NCI-H345 (cell line): ENCODE results near the gene SALL2.
A peak's percentile ranks its signal among the peaks of the same experiment; 100 is the strongest.
"Not testable (repeated sequence)": the region's sequence is repeated elsewhere in the genome, so short reads cannot be mapped to it uniquely, and the experiment has no call there.

Source experiments
- DNase-seq: peaks from one replicate; lab custom pipeline; 2025; lab: John Stamatoyannopoulos, UW

Gene SALL2

DNA sequence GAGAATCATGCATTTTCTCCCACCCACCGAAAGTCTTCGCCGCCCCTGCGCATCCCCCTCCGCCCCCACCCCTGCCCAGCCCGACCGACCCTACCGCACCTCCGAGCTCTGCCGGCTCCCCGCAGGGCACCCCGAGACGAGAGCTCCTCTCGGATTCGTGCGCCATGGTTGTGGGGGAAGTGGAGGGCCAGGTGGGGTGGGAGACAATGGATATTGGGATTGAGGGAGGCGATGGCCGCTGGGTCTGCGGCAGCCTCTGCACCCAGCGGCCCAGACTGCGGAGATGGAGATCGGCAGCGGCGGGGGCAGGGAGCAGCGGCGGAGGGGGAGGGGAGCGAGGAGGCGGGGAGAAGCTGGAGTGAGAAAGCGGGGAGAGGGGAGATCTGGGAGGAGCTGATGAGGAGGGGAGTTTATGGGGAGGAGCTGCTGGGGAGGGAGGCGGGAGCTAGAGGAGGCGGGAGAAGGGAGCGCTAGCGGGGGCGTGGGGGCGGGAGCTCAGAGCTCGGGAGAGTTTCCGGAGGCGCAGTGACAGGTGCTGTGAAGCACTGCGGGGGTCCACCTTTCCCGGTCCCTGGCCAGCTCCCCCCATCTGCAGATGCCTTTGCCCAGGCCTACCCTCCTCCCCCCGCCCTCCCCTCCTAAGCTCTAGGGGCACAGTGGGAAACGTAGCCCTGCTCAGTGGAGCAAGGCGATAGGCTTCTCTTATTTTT, at the start of gene SALL2:
TSS of gene SALL2 (minus strand) at position 385 of the 710 bp plus-strand sequence. CDS start at position 166, 219 bp downstream.
- DNase-seq, result peak; percentile 96

- DNase-seq, result no peak
Observed at GRCh38 chr14:21575661-21576060, 49.5 kb upstream of the SALL2 start.

GRCh38 chr14:21572604-21573003, 46.5 kb upstream of the SALL2 start:
- DNase-seq, result no peak

DNA sequence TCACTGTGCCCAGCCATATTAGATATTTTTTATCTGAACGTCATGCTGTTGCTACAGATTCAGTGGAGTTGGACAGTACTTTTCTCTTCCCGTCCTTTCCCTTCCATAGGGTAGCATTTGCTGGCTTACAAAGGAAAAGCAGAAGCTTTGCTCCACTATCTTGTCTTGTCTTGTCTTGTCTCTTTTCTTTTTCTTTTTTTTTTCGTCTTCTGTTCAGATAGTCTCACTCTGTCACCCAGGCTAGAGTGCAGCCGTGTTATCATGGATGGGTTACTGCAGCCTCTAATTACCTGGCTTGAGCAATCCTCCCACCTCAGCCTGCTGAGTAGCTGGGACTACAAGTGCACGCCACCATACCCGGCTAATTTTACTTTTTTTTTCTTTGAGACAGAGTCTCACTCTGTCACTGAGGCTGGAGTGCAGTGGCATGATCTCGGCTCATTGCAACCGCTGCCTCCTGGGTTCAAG, 32.6 kb upstream of the SALL2 start:
- DNase-seq, result no peak

- DNase-seq, result peak; percentile 88
Observed at GRCh38 chr14:21557084-21557901, 31.1 kb upstream of the SALL2 start.

DNA sequence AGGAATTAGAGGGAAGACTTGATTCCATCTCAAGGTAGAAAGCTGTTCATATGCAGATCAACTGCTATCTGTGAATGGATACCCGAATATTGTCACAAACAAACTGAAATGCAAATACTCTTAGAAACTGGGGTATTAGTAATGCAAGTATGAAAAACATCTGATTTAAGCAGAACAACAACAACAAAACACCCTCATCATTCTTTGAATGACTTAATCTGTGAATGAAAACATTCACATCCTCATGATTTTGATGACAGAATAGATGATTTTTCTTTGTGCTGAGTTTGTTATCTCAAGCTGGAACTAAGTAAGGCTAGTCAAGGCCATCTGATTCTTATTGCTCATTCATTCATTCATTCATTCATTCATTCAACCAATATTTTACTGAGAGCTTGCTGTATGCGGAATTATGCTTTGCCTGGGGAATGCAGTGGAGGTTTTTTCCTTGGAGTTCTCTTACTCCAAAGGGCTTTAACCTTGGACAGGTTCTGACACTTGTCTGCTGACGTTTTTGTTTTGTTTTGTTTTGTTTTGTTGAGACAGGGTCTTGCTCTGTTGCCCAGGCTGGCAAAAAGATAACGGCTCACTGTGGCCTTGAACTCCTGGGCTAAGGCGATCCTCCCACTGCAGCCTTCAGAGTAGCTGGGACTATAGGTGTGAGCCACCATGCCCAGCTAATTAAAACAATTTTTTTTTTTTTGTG, 30.4 kb upstream of the SALL2 start:
- no peak for DNase-seq

DNA sequence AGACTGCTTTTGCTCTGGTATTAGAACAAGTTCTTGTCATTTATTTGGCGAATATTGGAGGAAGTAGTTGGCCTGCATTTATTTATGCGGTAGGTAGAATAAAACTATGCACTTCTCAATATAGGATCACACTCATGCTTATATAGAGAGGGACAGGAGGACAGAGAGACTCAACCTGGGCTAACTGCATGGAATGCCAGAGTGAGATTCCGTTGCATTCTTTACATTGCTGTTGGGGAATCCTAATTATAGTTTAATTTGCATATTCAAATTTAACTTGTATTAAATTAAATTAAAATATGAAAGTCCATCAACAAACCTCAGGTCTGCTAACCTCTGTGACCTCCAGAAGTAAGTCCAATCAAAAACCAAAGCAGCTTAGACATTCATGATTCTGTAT, 27.1 kb upstream of the SALL2 start:
- DNase-seq, result no peak

DNA sequence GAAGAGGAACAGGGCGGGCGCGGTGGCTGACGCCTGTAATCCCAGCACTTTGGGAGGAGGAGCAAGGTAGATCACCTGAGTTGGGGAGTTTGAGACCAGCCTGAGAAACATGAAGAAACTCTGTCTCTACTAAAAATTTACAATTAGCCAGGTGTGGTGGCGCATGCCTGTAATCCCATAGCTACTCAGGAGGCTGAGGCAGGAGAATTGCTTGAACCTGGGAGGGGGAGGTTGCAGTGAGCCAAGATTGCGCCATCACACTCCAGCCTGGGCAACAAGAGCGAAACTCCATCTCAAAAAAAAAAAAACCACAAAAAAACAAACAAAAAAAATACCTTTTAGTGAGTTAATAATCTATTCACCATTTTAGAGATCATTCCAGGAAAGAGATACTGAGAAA, 18.4 kb upstream of the SALL2 start:
- not testable (repeated sequence) for DNase-seq

DNA sequence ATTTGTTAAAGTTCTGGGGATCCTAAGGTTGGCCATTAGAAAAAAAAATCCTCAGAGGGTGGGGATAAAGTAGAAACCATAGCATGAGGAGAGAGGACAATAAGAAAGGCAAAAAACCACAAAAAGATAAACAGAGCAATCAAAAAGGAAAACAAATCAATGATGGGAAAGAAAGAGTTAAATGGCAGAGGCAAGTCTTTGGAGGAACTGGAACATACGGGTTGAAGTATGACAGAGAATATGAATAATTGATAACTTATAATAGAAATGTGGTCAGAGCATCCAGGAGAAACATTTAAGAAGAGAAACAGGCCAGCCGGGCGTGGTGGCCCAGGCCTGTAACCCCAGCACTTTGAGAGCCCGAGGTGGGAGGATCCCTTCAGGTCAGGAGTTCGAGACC, 17.8 kb upstream of the SALL2 start:
- no peak for DNase-seq

DNA sequence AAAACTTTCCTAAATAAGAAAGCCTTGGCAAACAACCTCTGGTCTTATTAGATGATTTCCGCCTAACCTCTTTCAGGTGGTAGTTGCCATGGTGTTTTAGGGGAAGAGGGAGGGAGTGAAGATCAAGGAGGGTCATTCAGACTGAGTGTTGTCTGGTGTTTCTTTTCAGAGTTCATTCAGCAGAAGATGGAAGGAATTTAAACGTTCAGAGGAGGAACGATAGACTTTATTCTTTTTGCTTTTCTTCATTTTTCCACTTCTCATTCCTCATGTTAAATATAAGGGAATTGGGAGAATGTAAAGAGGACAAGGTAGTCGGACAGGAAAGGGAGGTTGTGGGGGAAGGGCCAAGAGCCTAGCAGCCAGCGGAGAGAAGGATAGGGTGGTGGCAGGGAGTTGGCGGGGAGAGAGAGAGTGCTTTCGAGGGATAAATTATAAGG, 17.4 kb upstream of the SALL2 start:
- DNase-seq, result no peak

DNA sequence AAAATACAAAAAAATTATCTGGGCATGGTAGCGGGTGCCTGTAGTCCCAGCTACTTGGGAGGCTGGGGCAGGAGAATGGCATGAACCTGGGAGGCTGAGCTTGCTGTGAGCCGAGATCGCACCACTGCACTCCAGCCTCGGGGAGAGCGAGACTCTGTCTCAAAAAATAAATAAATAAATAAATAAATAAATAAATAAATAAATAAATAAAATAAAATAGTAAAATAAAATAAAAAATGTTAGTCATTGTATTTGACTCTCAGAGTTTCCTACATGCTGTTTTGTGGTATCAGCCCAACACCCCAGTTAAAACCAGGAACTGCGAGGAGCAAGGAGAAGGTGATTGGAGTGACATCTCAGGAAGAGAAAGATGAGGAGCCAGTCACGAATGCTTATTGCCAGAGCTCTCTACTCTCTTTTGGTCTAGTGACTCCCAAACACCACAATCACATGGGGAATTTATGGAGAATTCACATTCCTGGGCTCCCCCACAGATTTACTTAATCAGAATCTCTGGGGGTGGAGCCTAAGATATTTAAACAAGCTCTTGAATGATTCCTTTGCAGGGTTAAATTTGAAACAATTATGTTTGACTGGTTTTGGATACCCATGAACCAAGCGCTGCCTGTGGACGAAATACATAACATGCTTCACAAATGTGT, 15.4 kb upstream of the SALL2 start:
- DNase-seq, result no peak

GRCh38 chr14:21539189-21539940, 13.2 kb upstream of the SALL2 start:
- no peak for DNase-seq

- DNase-seq, result no peak
Observed at GRCh38 chr14:21537090-21537424, 10.9 kb upstream of the SALL2 start.

GRCh38 chr14:21536418-21537089, 10.4 kb upstream of the SALL2 start:
- no peak for DNase-seq

DNA sequence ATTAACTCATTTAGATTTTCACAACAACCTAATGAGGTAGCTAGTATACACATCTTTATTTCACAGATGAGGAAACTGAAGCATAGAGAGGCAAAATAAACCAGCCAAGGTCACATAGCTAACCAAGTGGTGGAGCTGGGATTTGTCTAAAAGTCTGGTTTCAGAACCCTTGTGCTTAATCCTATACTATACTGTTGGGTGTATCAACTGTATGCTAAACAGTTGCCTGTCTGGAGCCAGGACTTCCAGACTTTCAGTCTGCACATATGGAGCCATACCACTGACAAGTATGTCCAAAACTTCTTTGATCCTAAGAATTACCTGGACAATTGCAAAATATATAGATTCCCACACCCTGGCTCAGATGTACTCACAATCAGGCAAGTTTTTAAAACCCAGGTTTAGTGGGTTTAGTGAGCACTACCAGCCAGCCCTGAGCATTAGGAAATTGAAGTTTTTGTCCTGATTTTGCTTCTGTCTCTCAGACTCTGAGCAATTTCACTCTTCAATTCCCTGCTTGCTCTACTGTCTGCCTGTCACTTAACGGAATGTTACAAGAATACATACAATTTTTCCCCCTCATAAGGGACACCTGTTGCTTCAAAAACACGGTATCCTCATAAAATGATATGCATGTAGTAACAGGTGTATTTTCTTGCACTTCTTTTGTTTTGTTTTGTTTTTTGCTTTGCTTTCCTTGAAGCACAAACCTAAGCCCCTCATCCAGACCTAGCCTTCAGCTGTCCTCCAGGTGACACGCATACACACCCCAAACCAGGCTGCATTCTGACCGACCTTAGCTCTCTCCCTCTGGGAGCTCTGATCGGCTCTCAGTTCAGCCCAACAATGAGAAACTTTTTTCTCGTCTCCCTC, 9.6 kb upstream of the SALL2 start:
- no peak for DNase-seq

DNA sequence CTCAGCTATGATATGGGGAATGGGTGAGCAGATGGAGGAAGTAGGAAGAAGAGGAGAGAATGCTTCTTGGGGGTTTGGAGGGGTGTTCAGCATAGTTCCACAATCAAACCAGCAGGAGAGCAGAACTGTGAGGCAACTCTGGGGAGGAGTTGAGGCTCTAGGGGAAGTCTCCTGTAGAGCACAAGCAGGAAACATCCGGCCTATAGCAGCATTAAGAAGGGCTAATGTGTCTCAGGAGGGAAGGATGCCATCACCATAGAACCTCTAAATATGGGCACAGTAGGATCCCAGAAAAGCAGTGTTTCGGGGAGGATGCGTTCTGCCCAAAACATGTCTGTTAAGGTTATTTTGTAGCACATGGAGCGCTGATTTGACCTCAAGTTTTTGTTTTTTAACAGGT, 8.4 kb upstream of the SALL2 start:
- no peak for DNase-seq

DNA sequence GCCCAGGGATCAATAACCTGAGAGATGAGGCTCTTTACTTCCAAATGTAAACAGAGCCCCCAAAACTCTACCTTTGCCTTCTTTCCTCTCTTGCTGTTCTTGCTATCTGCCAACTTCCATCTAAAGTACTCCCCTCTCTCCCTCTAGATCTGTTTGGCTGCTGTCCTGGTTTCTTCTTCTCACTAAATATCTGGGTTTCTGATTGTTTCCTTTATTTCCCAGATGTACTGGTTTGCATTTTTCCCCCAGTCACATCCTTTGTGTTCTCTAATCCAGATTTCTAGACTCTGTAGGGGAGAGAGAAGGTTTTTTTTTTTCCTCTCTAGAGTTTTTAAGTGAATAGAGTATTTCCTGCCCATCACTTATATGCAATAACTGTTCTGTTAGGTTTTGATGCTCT, 7.1 kb upstream of the SALL2 start:
- DNase-seq, result no peak

DNA sequence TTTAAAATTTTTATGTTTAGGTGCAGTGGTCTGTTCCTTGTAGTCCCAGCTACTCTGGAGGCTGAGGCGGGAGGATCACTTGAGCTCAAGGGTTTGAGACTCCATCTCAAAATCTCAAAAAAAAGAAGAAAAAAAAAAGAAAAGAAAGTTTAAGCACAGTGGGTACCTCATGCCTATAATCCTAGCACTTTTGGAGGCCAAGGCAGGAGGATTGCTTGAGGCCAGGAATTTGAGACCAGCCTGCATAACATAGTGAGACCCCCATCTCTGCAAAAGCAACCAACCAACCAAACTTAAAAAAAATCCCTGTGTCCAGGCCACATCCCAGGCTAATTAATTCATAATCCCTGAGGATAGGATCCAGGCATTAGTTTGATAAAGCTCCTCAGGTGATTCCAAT, 3.4 kb upstream of the SALL2 start:
- DNase-seq, result no peak

GRCh38 chr14:21528381-21529348, 2.5 kb upstream of the SALL2 start:
- no peak for DNase-seq
